ENCODE measurements around the gene LTB. TPM values are rescaled to one million over a fixed set of nuclear protein-coding genes. Genes with fewer than 3 reads are reported as not detected.

LTB gene
- total RNA-seq, 1 experiment from 2014 or later, result not detected

GRCh38 chr6:31585491-31585890 lies 3.3 kb upstream of the LTB start:
- Mint-ChIP-seq H3K36me3 (ENCODE audit: insufficient read depth, unreplicated experiment) (peaks cover 5% of the 10 kb centered on the region), H3K4me3 (ENCODE audit: unreplicated experiment) (no peak overlapping the region), H3K9me3 (ENCODE audit: unreplicated experiment) (no peaks in the 10 kb centered on the region), H3K27me3 (ENCODE audit: insufficient read depth, unreplicated experiment) (no peaks in the 10 kb centered on the region), H3K4me1 (ENCODE audit: low read depth, unreplicated experiment) (peaks cover 16% of the 10 kb centered on the region), H3K27ac (ENCODE audit: unreplicated experiment) (no peak overlapping the region)
- H3K9me3 ChIP-seq, result no peaks in the 10 kb centered on the region
- no peak for DNase-seq
- no TSS peak for BruUV-seq (replicated peaks)
- H3K4me3 ChIP-seq (ENCODE audit: low read depth, low read length), result no peak overlapping the region
- CTCF ChIA-PET, result interaction anchor here (0.8 to 7.2 kb wide), 3 partner anchors 12 to 35 kb away, joined by 3 to 80 read pairs (median 5); partner anchors contain the start of gene PRRC2A
- TF ChIP-seq CTCF (IDR thresholded peaks at IDR 0.05; ENCODE audit: insufficient read depth in 1 of 2, low read depth in 1 of 2, low read length in 1 of 2, severe bottlenecking in 1 of 2, unreplicated experiment in 1 of 2), result peak; percentile 23 to 42
- no peaks in the 10 kb centered on the region for H3K27me3 ChIP-seq (replicated peaks; ENCODE audit: control insufficient read depth, insufficient read depth, low read length)
- POLR2A ChIA-PET, result no interaction called here
- no peaks in the 10 kb centered on the region for H3K36me3 ChIP-seq (ENCODE audit: control insufficient read depth, insufficient read depth, low read length)
- H3K4me1 ChIP-seq, result peaks cover 2% of the 10 kb centered on the region; the same call in 1 of the 2 replicates
- intact Hi-C loops (cut with micrococcal nuclease; ENCODE audit: unreplicated experiment), result loop anchor here (2.0 kb wide), 1 partner anchor 39 kb away; the partner anchor contains the start of genes ATP6V1G2 and NFKBIL1

- H3K36me3 Mint-ChIP-seq (ENCODE audit: insufficient read depth, unreplicated experiment), result peaks cover 5% of the 10 kb centered on the region
- Histone ChIP-seq H3K4me3 (ENCODE audit: low read depth, low read length) (peak overlapping the region; percentile 80), H3K27me3 (replicated peaks; ENCODE audit: control insufficient read depth, insufficient read depth, low read length) (no peaks in the 10 kb centered on the region), H3K9me3 (no peaks in the 10 kb centered on the region), H3K36me3 (ENCODE audit: control insufficient read depth, insufficient read depth, low read length) (no peaks in the 10 kb centered on the region), H3K4me1 (peaks cover 3% of the 10 kb centered on the region; the same call in 1 of the 2 replicates)
- intact Hi-C loops (cut with micrococcal nuclease; ENCODE audit: unreplicated experiment), result loop anchor here (1.0 kb wide), 1 partner anchor 17 kb away; no protein-coding TSS in a partner anchor
- peak overlapping the region; percentile 97 for H3K4me3 Mint-ChIP-seq (ENCODE audit: unreplicated experiment)
- DNase-seq, result no peak
- BruUV-seq (replicated peaks), result no TSS peak
- CTCF ChIA-PET, result interaction anchor here (0.8 to 7.2 kb wide), 4 partner anchors 11 to 494 kb away, joined by 3 to 80 read pairs (median 5); partner anchors contain the start of gene NCR3
- H3K4me1 Mint-ChIP-seq (ENCODE audit: low read depth, unreplicated experiment), result peaks cover 18% of the 10 kb centered on the region
- POLR2A ChIA-PET, result interaction anchor here (0.9 to 1.4 kb wide), 2 partner anchors 40 to 54 kb away, joined by 3 to 6 read pairs; partner anchors contain the start of gene DDX39B
- peak overlapping the region; percentile 83 for H3K27ac Mint-ChIP-seq (ENCODE audit: unreplicated experiment)
- no peak for TF ChIP-seq CTCF (IDR thresholded peaks at IDR 0.05; ENCODE audit: insufficient read depth in 1 of 2, low read depth in 1 of 2, low read length in 1 of 2, severe bottlenecking in 1 of 2, unreplicated experiment in 1 of 2)
- no peaks in the 10 kb centered on the region for H3K27me3 Mint-ChIP-seq (ENCODE audit: insufficient read depth, unreplicated experiment)
- no peaks in the 10 kb centered on the region for H3K9me3 Mint-ChIP-seq (ENCODE audit: unreplicated experiment)
These were observed 592 bp downstream of the LTB start for GRCh38 chr6:31581434-31582229.

GRCh38 chr6:31580807-31581433 lies 1.3 kb downstream of the LTB start:
- BruUV-seq (replicated peaks), result no TSS peak
- CTCF ChIA-PET, result interaction anchor here (0.6 to 7.2 kb wide), 6 partner anchors 12 to 494 kb away, joined by 3 to 80 read pairs (median 4); partner anchors contain the start of gene NCR3

More at GRCh38 chr6:31580807-31581433, 1.3 kb downstream of the LTB start:
- POLR2A ChIA-PET, result interaction anchor here (0.9 to 1.4 kb wide), 2 partner anchors 39 to 55 kb away, joined by 3 to 6 read pairs; partner anchors contain the start of gene DDX39B
- Mint-ChIP-seq H3K4me1 (ENCODE audit: low read depth, unreplicated experiment) (peaks cover 18% of the 10 kb centered on the region), H3K36me3 (ENCODE audit: insufficient read depth, unreplicated experiment) (peaks cover 5% of the 10 kb centered on the region), H3K4me3 (ENCODE audit: unreplicated experiment) (peak overlapping the region; percentile 97), H3K9me3 (ENCODE audit: unreplicated experiment) (no peaks in the 10 kb centered on the region), H3K27ac (ENCODE audit: unreplicated experiment) (peak overlapping the region; percentile 83), H3K27me3 (ENCODE audit: insufficient read depth, unreplicated experiment) (no peaks in the 10 kb centered on the region)
- Histone ChIP-seq H3K36me3 (ENCODE audit: control insufficient read depth, insufficient read depth, low read length) (no peaks in the 10 kb centered on the region), H3K9me3 (no peaks in the 10 kb centered on the region), H3K4me3 (ENCODE audit: low read depth, low read length) (peak overlapping the region; percentile 80), H3K27me3 (replicated peaks; ENCODE audit: control insufficient read depth, insufficient read depth, low read length) (no peaks in the 10 kb centered on the region), H3K4me1 (peaks cover 3% of the 10 kb centered on the region; the same call in 1 of the 2 replicates)
- intact Hi-C loops (cut with micrococcal nuclease; ENCODE audit: unreplicated experiment), result loop anchor here (1.0 kb wide), 1 partner anchor 17 kb away; no protein-coding TSS in a partner anchor
- DNase-seq, result peak; percentile 82 to 92
- TF ChIP-seq CTCF (IDR thresholded peaks at IDR 0.05; ENCODE audit: insufficient read depth in 1 of 2, low read depth in 1 of 2, low read length in 1 of 2, severe bottlenecking in 1 of 2, unreplicated experiment in 1 of 2), result peak; percentile 90 to 93
